Left colon (tissue), 2 donors: ENCODE results near the gene DISC1. TPM values are rescaled to one million over a fixed set of nuclear protein-coding genes. Genes with fewer than 3 reads are reported as not detected.
"Not testable (repeated sequence)": the region's sequence is repeated elsewhere in the genome, so short reads cannot be mapped to it uniquely, and the experiment has no call there.

Experiments
- ATAC-seq: fragments of 200-7000 bp; cut with Tn5 transposase; one replicate; pipeline ENCODE4 v1.9.1; 2020; ENCODE audit warnings: mild to moderate bottlenecking, moderate library complexity
- DNase-seq, 2 donors: peaks; one replicate each; pipeline ENCODE4 v3.0.0-alpha.2; 2020
- intact Hi-C, 2 donors: fragments of 100-400 bp; cut with DNase I in 1 of 2; cut with micrococcal nuclease in 1 of 2; formaldehyde crosslinking; loops; one replicate each; pipeline versions ENCODE4 v1.11.2 to v1.14.0; 2022; cut with DNase I, micrococcal nuclease
- total RNA-seq, 2 donors: library from RNA; stranded (reverse); fragmentation: NEBNext Ultra II Directional; extraction: Animal tissue kit (Norgen Biotek cat#: 25700); gene quantifications; one replicate each; pipeline ENCODE4 v1.2.1, GENCODE V29; 2021
- donor health status: DM: no; HTN: no; CAD: no.
- donor health status: DM: yes; HTN: yes; CAD: no.

DISC1 gene
- total RNA-seq, 2 donors from 2014 or later, result 9.2 to 12.8 TPM

GRCh38 chr1:231715816-231716722 is 89.5 kb downstream of the DISC1 start:
- DNase-seq, result no peak
- ATAC-seq, result no peak
- intact Hi-C loops, result no loop called here

- intact Hi-C loops, result no loop called here
- no peak for DNase-seq
- ATAC-seq, result no peak
Observed at GRCh38 chr1:231716879-231717278, 90.3 kb downstream of the DISC1 start.

GRCh38 chr1:231719485-231720183 is 93.0 kb downstream of the DISC1 start:
- intact Hi-C loops, result no loop called here
- ATAC-seq, result no peak

GRCh38 chr1:231720652-231721325 is 94.2 kb downstream of the DISC1 start:
- intact Hi-C loops, result no loop called here
- DNase-seq, result no peak
- ATAC-seq, result no peak

More at GRCh38 chr1:231719485-231720183, 93.0 kb downstream of the DISC1 start:
- no peak for DNase-seq

- intact Hi-C loops, result no loop called here
- ATAC-seq, result no peak
- no peak for DNase-seq
Observed at GRCh38 chr1:231721436-231721835, 94.8 kb downstream of the DISC1 start.

- intact Hi-C loops, result no loop called here
Observed at GRCh38 chr1:231722356-231722755, 95.8 kb downstream of the DISC1 start.

GRCh38 chr1:231723146-231723545 is 96.6 kb downstream of the DISC1 start:
- ATAC-seq, result no peak
- intact Hi-C loops, result no loop called here
- no peak for DNase-seq

More at GRCh38 chr1:231722356-231722755, 95.8 kb downstream of the DISC1 start:
- ATAC-seq (no peak), DNase-seq (no peak)

- DNase-seq (no peak), ATAC-seq (no peak)
- intact Hi-C loops, result no loop called here
Observed at GRCh38 chr1:231724041-231724440, 97.5 kb downstream of the DISC1 start.

GRCh38 chr1:231724876-231725647 is 98.5 kb downstream of the DISC1 start:
- DNase-seq (peak in 1 of 2 donors; percentile 11), ATAC-seq (peak; percentile 37)
- intact Hi-C loops, result no loop called here

GRCh38 chr1:231727171-231727570 is 100.6 kb downstream of the DISC1 start:
- DNase-seq, result no peak
- intact Hi-C loops, result no loop called here
- no peak for ATAC-seq

- intact Hi-C loops, ATAC-seq: not testable (repeated sequence)
Observed at GRCh38 chr1:231728987-231729386, 102.4 kb downstream of the DISC1 start.

GRCh38 chr1:231729544-231729943 is 103.0 kb downstream of the DISC1 start:
- no peak for ATAC-seq
- intact Hi-C loops, result no loop called here
- DNase-seq, result no peak

More at GRCh38 chr1:231728987-231729386, 102.4 kb downstream of the DISC1 start:
- DNase-seq, result not testable (repeated sequence)

- ATAC-seq, result no peak
- intact Hi-C loops, result no loop called here
- DNase-seq, result no peak
Observed at GRCh38 chr1:231731268-231731667, 104.7 kb downstream of the DISC1 start.

GRCh38 chr1:231733063-231733462 is 106.5 kb downstream of the DISC1 start:
- ATAC-seq (no peak), DNase-seq (no peak)
- intact Hi-C loops, result no loop called here

- ATAC-seq, result no peak
- intact Hi-C loops, result no loop called here
- DNase-seq, result no peak
Observed at GRCh38 chr1:231733672-231734071, 107.1 kb downstream of the DISC1 start.

- DNase-seq, result peak in 1 of 2 donors; percentile 7
- no peak for ATAC-seq
- intact Hi-C loops, result no loop called here
Observed at GRCh38 chr1:231734417-231734816, 107.8 kb downstream of the DISC1 start.

GRCh38 chr1:231735411-231735810 is 108.8 kb downstream of the DISC1 start:
- intact Hi-C loops, result no loop called here
- DNase-seq (no peak), ATAC-seq (no peak)

GRCh38 chr1:231735941-231736340 is 109.4 kb downstream of the DISC1 start:
- intact Hi-C loops, result no loop called here
- DNase-seq (no peak), ATAC-seq (no peak)

- intact Hi-C loops, result no loop called here
Observed at GRCh38 chr1:231736464-231736863, 109.9 kb downstream of the DISC1 start.

More at GRCh38 chr1:231736464-231736863, 109.9 kb downstream of the DISC1 start:
- ATAC-seq (no peak), DNase-seq (no peak)
